NCI-H748 treated with DMSO at 0.1 percent for 48 hours (cell line): ENCODE measurements around the gene SDK1.

ENCODE experiments used
- DNase-seq: peaks from one replicate; lab custom pipeline; 2025; lab: John Stamatoyannopoulos, UW

SDK1 gene

GRCh38 chr7:3591219-3591618 lies 290.2 kb downstream of the SDK1 start:
- DNase-seq = no peak

DNA sequence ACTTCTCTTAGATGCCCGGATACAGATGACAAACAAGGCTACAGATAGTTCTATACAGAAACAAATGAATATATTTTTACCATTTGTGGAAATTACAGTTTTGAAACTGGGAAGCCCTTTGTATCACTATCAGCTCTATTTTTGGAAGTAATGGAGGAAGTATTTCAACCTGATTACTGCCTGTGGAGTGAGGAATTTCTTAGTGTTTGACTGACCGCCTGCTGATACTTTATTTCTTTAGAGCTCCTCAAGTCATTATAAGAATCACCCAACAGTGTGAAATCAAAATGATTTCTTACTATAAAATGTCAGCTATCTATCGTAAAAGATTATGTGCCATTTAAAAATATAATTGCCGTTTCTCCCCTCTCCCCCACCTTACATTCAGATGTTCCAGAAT lies 290.9 kb downstream of the SDK1 start:
- no peak for DNase-seq

DNA sequence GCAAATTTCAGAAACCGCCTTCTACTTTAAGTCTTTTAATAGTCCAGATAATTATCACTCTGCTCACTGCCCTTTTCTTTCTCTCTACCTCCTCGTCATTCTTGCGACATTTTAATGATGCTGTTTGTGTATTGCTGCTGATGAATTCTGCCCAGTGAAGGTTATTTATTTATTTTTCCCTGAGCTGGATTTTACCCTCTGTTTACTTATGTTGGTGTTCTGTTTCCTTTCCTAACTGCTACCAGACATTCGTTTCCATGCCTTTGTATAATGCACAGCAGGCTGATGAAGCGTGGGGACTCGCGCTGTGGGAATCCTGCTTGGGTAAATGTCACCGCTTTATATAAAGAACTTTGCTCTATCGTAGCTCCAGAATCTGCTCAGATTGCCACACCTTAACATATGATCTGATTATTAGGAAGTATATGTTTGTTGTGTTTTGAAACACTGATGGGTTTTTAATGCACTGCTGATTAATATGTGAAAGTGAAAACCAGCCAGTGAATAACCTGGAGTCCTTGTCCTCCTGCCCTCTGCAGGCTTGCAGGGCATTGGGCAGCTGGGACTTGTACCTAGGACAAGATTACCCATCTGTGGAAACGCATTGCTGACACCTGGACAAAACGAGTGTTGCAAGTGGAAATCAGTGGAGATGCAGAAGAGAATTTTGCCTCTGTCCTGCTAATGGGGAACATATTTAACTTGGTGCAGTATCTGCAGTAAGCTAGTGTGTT lies 291.5 kb downstream of the SDK1 start:
- peak; percentile 94 for DNase-seq

DNA sequence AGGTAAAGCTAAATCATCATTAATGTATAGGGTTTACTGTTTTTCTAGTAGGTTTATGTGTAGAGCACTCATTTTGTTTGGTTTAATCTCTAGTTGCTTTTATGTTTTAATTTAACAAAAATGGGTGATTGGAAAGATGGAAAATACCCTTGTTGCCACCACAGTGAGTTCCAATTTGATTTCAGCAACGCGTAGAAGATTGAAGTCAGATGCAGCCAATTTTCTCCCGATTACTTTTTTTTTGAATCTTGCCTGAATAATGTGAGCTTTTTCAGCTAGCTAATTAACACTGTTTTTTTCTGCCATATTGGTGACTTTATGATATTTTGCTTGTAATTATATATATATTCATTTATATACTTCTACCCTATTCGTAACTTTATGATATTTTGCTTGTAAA lies 293.8 kb downstream of the SDK1 start:
- no peak for DNase-seq

- DNase-seq = no peak
These were observed 297.8 kb downstream of the SDK1 start for GRCh38 chr7:3598854-3599253.

GRCh38 chr7:3605222-3605621 lies 304.2 kb downstream of the SDK1 start:
- no peak for DNase-seq

- no peak for DNase-seq
These were observed 305.4 kb downstream of the SDK1 start for GRCh38 chr7:3606436-3606835.

DNA sequence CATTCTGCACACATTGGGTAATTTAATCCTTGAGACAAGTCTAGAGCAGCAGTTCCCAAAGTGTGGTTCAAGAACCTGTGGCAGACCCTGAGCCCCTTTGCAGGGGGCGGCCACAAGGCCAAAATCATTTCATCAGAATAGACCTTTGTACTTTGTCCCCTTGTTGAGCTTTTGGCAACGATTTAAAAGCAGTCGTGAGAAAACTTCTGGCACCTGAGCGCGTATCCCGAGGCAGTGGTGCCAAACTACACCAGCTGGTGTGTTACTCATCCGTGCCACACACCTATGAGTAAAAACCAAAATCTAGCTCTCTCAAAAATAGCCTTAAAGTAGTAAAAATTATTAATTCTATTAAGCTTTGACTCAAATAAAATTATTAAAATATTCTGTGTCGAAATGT lies 306.8 kb downstream of the SDK1 start:
- DNase-seq = no peak

DNA sequence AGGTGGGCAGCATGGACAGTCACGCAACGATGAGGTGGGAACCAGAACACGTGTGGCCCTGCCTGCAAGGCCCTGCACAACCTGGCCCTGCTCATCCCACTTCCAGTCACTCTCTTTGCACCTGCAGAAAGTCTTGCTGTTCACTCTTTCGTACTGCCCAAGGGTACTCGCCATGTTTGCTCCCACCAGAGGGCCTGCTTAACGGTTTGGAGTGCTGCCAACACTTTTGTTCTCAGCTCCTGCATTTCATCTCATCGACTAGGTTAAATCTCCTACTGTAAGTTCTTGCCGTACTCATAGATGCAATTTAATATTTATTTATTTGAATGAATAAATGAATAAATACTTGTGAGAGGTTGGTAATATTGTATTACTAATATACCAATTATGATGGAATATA lies 315.3 kb downstream of the SDK1 start:
- DNase-seq = peak; percentile 64

GRCh38 chr7:3630081-3630480 lies 329.0 kb downstream of the SDK1 start:
- DNase-seq = no peak

DNA sequence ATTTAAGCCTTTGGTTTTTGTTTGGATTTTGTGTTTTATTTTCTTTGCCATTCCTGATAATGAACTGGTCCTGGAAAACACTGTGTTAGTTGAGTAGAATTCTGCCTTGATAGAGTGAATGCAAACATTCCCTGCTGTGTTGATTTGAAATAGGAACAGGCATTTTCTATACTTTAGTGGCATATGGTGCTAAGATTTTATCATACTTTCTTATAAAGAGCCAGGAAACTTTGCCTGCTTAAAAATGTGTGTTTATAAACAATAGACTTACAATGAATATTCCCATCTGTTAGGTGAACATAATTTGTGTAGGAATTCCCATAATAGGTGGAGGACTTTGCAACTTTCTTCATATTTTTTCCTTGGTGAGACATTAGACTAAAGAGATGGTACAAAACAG lies 333.3 kb downstream of the SDK1 start:
- DNase-seq = no peak

DNA sequence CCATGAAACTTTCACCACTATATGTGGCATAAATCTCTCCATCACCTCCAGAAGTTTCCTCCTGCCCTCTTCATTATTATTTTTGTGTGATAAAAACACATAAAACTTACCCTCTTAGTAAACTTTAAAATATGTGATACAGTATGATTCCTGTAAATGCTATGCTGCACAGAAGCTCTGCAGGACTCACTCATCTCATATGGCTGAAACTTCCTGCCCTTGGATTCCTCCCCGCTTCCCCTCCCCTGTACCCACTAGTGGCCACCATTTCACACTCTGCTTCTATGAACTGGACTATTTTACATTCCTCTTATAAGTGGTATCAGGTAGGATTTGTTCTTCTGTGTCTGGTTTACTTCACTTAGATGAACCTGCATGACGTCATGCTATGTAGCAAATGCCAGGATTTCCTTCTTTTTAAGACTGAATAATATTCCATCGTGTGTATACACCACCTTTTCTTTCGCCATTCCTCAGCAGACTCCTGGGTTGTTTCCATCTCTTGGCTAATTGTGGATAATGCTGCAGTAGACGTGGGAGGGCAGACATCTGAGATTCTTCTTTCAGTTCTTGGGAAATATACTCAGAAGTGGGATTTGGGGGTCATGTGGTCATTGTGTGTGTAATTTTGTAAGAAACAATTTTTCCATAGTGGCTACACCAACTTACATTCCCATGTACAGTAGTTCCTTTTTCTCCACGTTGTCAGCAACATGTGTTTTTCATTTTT lies 335.2 kb downstream of the SDK1 start:
- DNase-seq = no peak

DNA sequence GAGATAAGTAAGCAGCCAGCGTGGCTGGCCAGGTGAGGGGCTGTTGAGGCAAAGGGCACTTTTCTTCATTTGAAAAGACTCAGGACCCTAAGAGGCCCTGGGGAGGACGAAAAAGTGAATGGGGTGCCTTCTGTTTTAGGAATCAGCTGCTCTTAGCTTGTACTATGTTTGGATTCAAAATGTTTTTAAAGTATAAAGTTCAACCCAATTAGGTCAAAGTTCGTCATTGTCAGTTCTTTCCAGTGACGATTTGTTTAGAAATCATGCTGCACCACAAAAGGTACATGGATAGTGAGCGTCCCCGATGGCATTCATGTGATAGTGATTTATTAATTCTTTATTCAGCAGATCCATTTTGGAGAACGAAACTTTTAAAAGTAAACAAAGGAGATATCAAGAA lies 338.2 kb downstream of the SDK1 start:
- no peak for DNase-seq

- DNase-seq = no peak
These were observed 340.5 kb downstream of the SDK1 start for GRCh38 chr7:3641582-3641981.

DNA sequence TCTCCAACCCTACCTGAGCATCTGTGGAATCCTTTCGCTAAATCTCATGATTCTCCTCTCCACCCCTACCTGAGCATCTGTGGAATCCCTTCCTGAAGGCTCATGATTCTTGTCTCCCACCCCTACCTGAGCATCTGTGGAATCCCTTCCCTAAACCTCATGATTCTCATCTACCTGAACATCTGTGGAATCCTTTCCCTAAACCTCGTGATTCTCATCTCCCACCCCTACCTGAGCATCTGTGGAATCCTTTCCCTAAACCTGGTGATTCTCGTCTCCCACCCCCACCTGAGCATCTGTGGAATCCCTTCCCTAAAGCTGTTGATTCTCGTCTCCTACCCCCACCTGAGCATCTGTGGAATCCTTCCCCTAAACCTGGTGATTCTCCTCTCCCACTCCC lies 342.0 kb downstream of the SDK1 start:
- DNase-seq = no peak

DNA sequence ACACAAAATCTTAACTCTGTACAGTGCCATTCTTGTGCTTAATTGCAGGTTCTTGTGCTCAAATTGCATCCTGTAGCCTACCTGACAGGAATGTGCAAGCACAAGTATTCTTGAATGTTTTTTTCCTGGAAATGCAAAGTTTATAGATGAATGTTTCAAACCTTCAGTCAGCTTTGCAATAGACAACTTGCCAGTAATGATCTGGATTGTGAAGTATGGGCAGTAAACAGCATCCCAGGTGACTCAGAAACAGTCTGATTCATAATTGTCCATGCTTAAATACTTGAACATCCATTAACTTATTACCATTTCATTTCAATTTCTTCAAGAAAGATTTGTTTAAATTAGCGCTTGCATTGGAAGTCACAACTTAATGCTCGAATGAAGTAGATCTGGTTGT lies 347.2 kb downstream of the SDK1 start:
- DNase-seq = no peak

DNA sequence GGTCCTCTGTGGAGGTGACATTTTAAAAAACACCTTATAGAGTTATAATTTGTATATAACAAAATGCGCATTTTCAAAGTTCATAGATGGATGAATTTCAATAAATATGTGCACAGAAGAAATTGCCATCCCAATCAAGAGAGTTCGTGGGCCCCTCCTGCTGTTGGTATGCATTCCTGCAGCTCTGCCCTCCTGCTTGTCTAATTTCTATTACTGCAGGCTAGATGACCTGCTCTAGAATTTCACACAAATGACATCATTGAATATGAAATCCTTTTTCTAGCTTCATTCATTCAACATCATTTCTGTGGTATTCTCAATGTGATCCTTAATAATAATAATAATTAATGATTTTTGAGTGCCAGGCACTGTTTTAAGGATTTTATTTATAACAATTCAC lies 348.2 kb downstream of the SDK1 start:
- no peak for DNase-seq

- DNase-seq = no peak
These were observed 348.8 kb downstream of the SDK1 start for GRCh38 chr7:3649678-3650440.

- DNase-seq = no peak
These were observed 349.8 kb downstream of the SDK1 start for GRCh38 chr7:3650844-3651243.

DNA sequence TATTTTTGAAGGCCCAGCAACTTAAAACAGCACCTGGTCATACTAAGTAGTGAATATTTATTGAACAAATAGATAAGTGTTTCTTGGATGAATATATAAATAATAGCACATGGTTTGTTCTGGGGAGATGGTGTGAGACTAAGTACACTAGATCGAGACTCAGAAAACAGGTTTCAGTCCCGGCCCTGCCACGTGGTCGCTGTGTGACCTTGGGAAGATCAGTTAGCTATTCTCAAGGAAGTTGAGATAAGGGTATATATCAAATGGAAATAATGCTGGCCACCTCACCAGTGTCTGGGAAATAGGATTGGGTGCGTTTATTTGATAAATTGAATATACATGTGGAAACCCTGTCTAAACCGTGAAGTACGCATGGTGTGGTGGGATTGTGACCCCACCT lies 354.6 kb downstream of the SDK1 start:
- DNase-seq = no peak

DNA sequence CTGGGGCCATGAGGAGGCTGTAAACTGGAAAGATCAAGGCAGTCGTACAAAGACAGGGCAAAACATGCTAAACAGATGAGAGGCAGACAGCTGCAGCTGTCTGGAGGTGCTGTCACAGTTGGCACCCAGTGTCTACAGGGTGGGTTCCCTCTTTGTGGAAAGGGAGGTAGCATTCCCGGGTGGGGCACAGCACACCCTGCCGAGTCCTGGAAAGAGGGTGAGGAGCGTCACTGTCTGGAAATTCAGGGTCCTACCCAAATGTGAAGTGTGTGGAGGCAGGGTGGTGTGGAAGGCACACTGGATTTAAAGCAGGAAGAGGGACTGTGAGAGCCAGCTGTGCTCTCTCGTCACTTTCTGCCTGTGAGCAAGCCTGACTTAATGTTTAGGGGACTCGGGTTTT lies 356.2 kb downstream of the SDK1 start:
- no peak for DNase-seq

GRCh38 chr7:3668743-3669142 lies 367.7 kb downstream of the SDK1 start:
- DNase-seq = no peak

DNA sequence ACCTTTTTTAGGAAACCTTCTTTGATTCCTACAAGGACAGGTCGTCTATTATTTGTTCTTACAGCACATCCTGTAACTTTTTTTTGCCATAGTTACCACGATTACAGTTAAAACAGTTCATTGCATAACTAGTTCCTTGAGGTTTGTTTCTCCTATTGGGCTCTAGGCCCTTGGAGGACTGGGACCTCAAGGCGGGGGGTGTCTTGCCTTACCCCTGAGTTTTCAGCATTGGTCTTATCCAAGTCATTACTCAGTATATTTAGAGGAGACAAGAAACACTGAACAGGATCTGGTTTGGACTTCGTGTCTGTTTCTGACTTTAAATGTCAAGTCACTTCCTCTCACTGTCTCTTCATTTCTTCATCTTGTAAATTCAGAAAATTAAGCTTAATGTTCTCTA lies 369.8 kb downstream of the SDK1 start:
- DNase-seq = no peak
